CD4-positive, alpha-beta T cell treated with Interleukin-17A for 4 hours (primary cell): ENCODE data around the gene LHFPL3.
A peak's percentile ranks its signal among the peaks of the same experiment; 100 is the strongest.
"Not testable (repeated sequence)": the region's sequence is repeated elsewhere in the genome, so short reads cannot be mapped to it uniquely, and the experiment has no call there.

Experiments
- DNase-seq: peaks from one replicate; pipeline ENCODE4 v3.0.0-alpha.2; 2020; ENCODE audit warnings: mixed read lengths

The LHFPL3 gene

GRCh38 chr7:104486931-104487330 is 158.5 kb downstream of the LHFPL3 start:
- DNase-seq: no peak

- no peak for DNase-seq
These were observed 159.2 kb downstream of the LHFPL3 start for GRCh38 chr7:104487642-104488041.

- no peak for DNase-seq
These were observed 169.1 kb downstream of the LHFPL3 start for GRCh38 chr7:104497379-104497967.

- no peak for DNase-seq
These were observed 171.6 kb downstream of the LHFPL3 start for GRCh38 chr7:104499975-104500374.

GRCh38 chr7:104509874-104510273 is 181.5 kb downstream of the LHFPL3 start:
- no peak for DNase-seq

- DNase-seq: no peak
These were observed 196.4 kb downstream of the LHFPL3 start for GRCh38 chr7:104524853-104525252.

- DNase-seq: no peak
These were observed 199.7 kb downstream of the LHFPL3 start for GRCh38 chr7:104528142-104528541.

GRCh38 chr7:104529567-104529966 is 201.2 kb downstream of the LHFPL3 start:
- no peak for DNase-seq

GRCh38 chr7:104530251-104530650 is 201.8 kb downstream of the LHFPL3 start:
- no peak for DNase-seq

GRCh38 chr7:104534149-104534548 is 205.7 kb downstream of the LHFPL3 start:
- DNase-seq: no peak

- no peak for DNase-seq
These were observed 207.4 kb downstream of the LHFPL3 start for GRCh38 chr7:104535841-104536240.

- DNase-seq: no peak
These were observed 208.6 kb downstream of the LHFPL3 start for GRCh38 chr7:104536956-104537355.

GRCh38 chr7:104538152-104538551 is 209.7 kb downstream of the LHFPL3 start:
- no peak for DNase-seq

- no peak for DNase-seq
These were observed 213.5 kb downstream of the LHFPL3 start for GRCh38 chr7:104541897-104542296.

GRCh38 chr7:104548861-104549260 is 220.5 kb downstream of the LHFPL3 start:
- DNase-seq: no peak

- no peak for DNase-seq
These were observed 222.0 kb downstream of the LHFPL3 start for GRCh38 chr7:104550362-104550761.

- DNase-seq: no peak
These were observed 222.8 kb downstream of the LHFPL3 start for GRCh38 chr7:104551226-104551625.

GRCh38 chr7:104552102-104552501 is 223.7 kb downstream of the LHFPL3 start:
- peak; percentile 3 for DNase-seq

- no peak for DNase-seq
These were observed 224.7 kb downstream of the LHFPL3 start for GRCh38 chr7:104553074-104553473.

GRCh38 chr7:104563350-104563901 is 235.0 kb downstream of the LHFPL3 start:
- not testable (repeated sequence) for DNase-seq

- no peak for DNase-seq
These were observed 241.3 kb downstream of the LHFPL3 start for GRCh38 chr7:104569751-104570150.

- no peak for DNase-seq
These were observed 244.2 kb downstream of the LHFPL3 start for GRCh38 chr7:104572554-104572953.

- DNase-seq: no peak
These were observed 256.2 kb downstream of the LHFPL3 start for GRCh38 chr7:104584620-104585019.

GRCh38 chr7:104595591-104595990 is 267.2 kb downstream of the LHFPL3 start:
- DNase-seq: not testable (repeated sequence)

- no peak for DNase-seq
These were observed 275.6 kb downstream of the LHFPL3 start for GRCh38 chr7:104603957-104604356.
